ENCODE measurements around the gene P2RY2.

DNA sequence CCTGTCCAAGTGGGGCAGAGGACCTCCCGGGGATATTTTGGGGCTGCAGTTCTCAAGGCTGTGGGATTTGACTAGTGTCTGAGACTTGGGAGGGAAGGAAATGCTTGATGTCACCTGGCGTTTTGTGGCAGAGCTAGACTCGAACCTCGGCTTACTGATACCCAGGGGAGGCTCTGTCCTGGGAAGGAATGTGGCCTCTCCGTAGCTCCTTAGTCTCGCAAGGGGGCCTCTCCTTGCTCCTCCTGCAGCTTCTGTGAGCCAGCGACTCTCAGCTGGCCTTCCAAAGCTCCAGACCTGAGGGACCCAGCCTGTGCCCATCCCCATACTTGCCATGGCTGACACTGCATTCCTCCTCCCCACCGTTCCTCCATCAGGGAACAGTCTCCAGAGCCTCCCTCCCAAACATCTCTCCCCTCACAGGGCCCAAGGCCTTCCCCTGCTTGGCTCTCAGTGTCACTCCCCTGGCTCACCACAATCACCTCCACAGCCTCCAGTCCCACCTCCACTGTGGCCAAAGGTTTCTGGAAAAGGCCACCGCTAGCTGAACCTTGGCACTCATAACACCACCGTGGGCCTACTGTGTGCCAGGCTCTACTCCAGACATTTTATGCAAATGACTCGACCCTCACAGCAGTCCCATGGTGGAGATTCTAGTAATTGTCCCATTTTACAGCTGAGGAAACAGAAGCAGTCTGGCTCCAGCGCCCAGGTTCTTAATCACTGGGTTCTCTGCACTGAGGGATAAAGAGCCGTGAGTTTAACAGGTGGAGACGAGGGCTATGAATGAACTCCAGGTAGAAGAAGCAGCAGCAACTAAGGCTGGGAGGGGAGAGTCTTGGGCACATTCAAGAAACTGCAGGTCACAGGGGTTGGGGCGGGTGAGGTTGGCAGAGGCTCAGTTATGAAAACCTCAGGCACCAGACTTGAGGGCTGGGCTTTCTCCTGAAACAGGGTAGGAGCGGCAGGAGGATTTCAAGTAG lies 12.1 kb downstream of the P2RY2 start:
- TF ChIP-seq, protein P1, sequence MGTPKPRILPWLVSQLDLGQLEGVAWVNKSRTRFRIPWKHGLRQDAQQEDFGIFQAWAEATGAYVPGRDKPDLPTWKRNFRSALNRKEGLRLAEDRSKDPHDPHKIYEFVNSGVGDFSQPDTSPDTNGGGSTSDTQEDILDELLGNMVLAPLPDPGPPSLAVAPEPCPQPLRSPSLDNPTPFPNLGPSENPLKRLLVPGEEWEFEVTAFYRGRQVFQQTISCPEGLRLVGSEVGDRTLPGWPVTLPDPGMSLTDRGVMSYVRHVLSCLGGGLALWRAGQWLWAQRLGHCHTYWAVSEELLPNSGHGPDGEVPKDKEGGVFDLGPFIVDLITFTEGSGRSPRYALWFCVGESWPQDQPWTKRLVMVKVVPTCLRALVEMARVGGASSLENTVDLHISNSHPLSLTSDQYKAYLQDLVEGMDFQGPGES (IDR thresholded peaks at IDR 0.05) = no peak
- no peak for TF ChIP-seq SIN3A (IDR thresholded peaks at IDR 0.05; ENCODE audit: low read depth, low read length)
- TF ChIP-seq, protein P2, sequence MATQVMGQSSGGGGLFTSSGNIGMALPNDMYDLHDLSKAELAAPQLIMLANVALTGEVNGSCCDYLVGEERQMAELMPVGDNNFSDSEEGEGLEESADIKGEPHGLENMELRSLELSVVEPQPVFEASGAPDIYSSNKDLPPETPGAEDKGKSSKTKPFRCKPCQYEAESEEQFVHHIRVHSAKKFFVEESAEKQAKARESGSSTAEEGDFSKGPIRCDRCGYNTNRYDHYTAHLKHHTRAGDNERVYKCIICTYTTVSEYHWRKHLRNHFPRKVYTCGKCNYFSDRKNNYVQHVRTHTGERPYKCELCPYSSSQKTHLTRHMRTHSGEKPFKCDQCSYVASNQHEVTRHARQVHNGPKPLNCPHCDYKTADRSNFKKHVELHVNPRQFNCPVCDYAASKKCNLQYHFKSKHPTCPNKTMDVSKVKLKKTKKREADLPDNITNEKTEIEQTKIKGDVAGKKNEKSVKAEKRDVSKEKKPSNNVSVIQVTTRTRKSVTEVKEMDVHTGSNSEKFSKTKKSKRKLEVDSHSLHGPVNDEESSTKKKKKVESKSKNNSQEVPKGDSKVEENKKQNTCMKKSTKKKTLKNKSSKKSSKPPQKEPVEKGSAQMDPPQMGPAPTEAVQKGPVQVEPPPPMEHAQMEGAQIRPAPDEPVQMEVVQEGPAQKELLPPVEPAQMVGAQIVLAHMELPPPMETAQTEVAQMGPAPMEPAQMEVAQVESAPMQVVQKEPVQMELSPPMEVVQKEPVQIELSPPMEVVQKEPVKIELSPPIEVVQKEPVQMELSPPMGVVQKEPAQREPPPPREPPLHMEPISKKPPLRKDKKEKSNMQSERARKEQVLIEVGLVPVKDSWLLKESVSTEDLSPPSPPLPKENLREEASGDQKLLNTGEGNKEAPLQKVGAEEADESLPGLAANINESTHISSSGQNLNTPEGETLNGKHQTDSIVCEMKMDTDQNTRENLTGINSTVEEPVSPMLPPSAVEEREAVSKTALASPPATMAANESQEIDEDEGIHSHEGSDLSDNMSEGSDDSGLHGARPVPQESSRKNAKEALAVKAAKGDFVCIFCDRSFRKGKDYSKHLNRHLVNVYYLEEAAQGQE (IDR thresholded peaks at IDR 0.05; ENCODE audit: low read depth, low read length) = no peak
- no peak for TF ChIP-seq ZNF24 (IDR thresholded peaks at IDR 0.05)
- TF ChIP-seq PBX3 (IDR thresholded peaks at IDR 0.05; ENCODE audit: insufficient replicate concordance, low read depth, low read length) = no peak
- TF ChIP-seq MXI1 (IDR thresholded peaks at IDR 0.05; ENCODE audit: low read depth, low read length) = no peak
- TF ChIP-seq POLR2A (IDR thresholded peaks at IDR 0.05; ENCODE audit: low read depth, low read length) = no peak
- TF ChIP-seq, protein P3, sequence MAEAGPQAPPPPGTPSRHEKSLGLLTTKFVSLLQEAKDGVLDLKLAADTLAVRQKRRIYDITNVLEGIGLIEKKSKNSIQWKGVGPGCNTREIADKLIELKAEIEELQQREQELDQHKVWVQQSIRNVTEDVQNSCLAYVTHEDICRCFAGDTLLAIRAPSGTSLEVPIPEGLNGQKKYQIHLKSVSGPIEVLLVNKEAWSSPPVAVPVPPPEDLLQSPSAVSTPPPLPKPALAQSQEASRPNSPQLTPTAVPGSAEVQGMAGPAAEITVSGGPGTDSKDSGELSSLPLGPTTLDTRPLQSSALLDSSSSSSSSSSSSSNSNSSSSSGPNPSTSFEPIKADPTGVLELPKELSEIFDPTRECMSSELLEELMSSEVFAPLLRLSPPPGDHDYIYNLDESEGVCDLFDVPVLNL (IDR thresholded peaks at IDR 0.05; ENCODE audit: low read depth, low read length) = no peak
- TF ChIP-seq EZH2 (IDR thresholded peaks at IDR 0.05; ENCODE audit: borderline replicate concordance, control insufficient read depth, low read depth, low read length) = no peak
- TF ChIP-seq, protein P4, sequence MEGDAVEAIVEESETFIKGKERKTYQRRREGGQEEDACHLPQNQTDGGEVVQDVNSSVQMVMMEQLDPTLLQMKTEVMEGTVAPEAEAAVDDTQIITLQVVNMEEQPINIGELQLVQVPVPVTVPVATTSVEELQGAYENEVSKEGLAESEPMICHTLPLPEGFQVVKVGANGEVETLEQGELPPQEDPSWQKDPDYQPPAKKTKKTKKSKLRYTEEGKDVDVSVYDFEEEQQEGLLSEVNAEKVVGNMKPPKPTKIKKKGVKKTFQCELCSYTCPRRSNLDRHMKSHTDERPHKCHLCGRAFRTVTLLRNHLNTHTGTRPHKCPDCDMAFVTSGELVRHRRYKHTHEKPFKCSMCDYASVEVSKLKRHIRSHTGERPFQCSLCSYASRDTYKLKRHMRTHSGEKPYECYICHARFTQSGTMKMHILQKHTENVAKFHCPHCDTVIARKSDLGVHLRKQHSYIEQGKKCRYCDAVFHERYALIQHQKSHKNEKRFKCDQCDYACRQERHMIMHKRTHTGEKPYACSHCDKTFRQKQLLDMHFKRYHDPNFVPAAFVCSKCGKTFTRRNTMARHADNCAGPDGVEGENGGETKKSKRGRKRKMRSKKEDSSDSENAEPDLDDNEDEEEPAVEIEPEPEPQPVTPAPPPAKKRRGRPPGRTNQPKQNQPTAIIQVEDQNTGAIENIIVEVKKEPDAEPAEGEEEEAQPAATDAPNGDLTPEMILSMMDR (IDR thresholded peaks at IDR 0.05 in 2 of 3, conservative IDR thresholded peaks at IDR 0.05 in 1 of 3; ENCODE audit: control insufficient read depth in 2 of 3, extremely low read depth in 1 of 3, insufficient read depth in 1 of 3, low read depth in 3 of 3, low read length in 3 of 3) = no peak
- no peak for TF ChIP-seq MTA2 (IDR thresholded peaks at IDR 0.05; ENCODE audit: low read depth)
- no peak for TF ChIP-seq SRF (IDR thresholded peaks at IDR 0.05; ENCODE audit: low read depth in 2 of 2, low read length in 2 of 2)

All from GM12878 (cell line).